ENCODE measurements around the gene DLGAP4. TPM values are rescaled to one million over a fixed set of nuclear protein-coding genes. Genes with fewer than 3 reads are reported as not detected.
A peak's percentile ranks its signal among the peaks of the same experiment; 100 is the strongest.

Gene DLGAP4
- total and polyA plus RNA-seq, 2 of the 8 experiments (the other 6 are each of a cell fraction or from before 2014, with no cell fraction given), result 41.2 to 57.2 TPM

GRCh38 chr20:36491901-36492617 is 185.9 kb downstream of the DLGAP4 start:
- H2BK12ac ChIP-seq (ENCODE audit: low read depth, low read length), result no peak overlapping the region
- H3K56ac ChIP-seq (replicated peaks; ENCODE audit: insufficient read length, low read depth, low read length), result no peak overlapping the region
- no peak overlapping the region for H2BK15ac ChIP-seq (ENCODE audit: low read length)
- ChIA-PET POLR2A (ENCODE audit: partially characterized antibody) (interaction anchor here (0.7 to 1.1 kb wide), 4 partner anchors 14 to 37 kb away, joined by 3 to 4 read pairs (median 3); no protein-coding TSS in a partner anchor), CTCF (ENCODE audit: partially characterized antibody) (interaction anchor here (0.6 to 4.3 kb wide), 25 partner anchors 8 to 354 kb away, joined by 3 to 26 read pairs (median 4); no protein-coding TSS in a partner anchor)
- H2AFZ ChIP-seq (ENCODE audit: low read length), result no peak overlapping the region
- H4K91ac ChIP-seq (replicated peaks; ENCODE audit: insufficient read length, low read length), result no peak overlapping the region
- H4K5ac ChIP-seq (ENCODE audit: insufficient read length, low read depth, low read length), result no peak overlapping the region
- WGBS, 2 experiments (ENCODE audit: extremely low coverage in 1 of 2, insufficient coverage in 1 of 2, insufficient read length in 1 of 2, insufficient replicate concordance in 2 of 2, low coverage in 1 of 2, low lambda C conversion rate in 2 of 2, missing lambda C conversion rate in 1 of 2), result 82% methylated on average over 8 of the region's 8 CpGs; no CpG with 5 or more reads in 1 of the 2 experiments
- no peak overlapping the region for H2BK20ac ChIP-seq (ENCODE audit: low read length)
- no peak overlapping the region for H3K4ac ChIP-seq (replicated peaks; ENCODE audit: insufficient read length, low read depth, low read length)
- no peak overlapping the region for H3K4me3 ChIP-seq (ENCODE audit: extremely low read depth in 1 of 4, insufficient read depth in 2 of 4, low read depth in 3 of 4, low read length in 4 of 4)
- no peaks in the 10 kb centered on the region for H3K27me3 ChIP-seq (replicated peaks in 1 of 4; ENCODE audit: control insufficient read depth in 3 of 4, extremely low read depth in 1 of 4, insufficient read depth in 3 of 4, low read length in 3 of 4)
- no peak for DNase-seq (ENCODE audit: low read depth in 1 of 2, low spot score in 2 of 2)
- H3K4me1 ChIP-seq (replicated peaks in 1 of 4; ENCODE audit: control insufficient read depth in 3 of 4, insufficient read depth in 4 of 4, low read length in 3 of 4), result peaks cover 0 to 3% (median 0%) of the 10 kb centered on the region in 4 experiments; a peak in 2 of 7 replicates
- H4K20me1 ChIP-seq (replicated peaks in 1 of 2; ENCODE audit: control insufficient read depth in 1 of 2, insufficient read depth in 2 of 2, low read length in 2 of 2), result peaks cover 22 to 28% of the 10 kb centered on the region in 2 experiments
- H4K8ac ChIP-seq (ENCODE audit: extremely low read depth, insufficient read depth, low read length), result no peak overlapping the region
- no peaks in the 10 kb centered on the region for H3K9me3 ChIP-seq (ENCODE audit: insufficient read depth in 2 of 2, low read depth in 1 of 2, low read length in 1 of 2)
- H3K4me2 ChIP-seq (ENCODE audit: insufficient read depth in 1 of 2, low read depth in 2 of 2, low read length in 2 of 2), result no peak overlapping the region
- no peak for FAIRE-seq
- no peak overlapping the region for H3K14ac ChIP-seq (ENCODE audit: insufficient read length)
- peaks cover 5 to 9% (median 6%) of the 10 kb centered on the region in 4 experiments; a peak in 7 of 8 replicates for H3K36me3 ChIP-seq (ENCODE audit: control insufficient read depth in 2 of 4, insufficient read depth in 4 of 4, low read length in 3 of 4)
- no peak overlapping the region for H3K18ac ChIP-seq (ENCODE audit: extremely low read depth, low read length)
- H3K79me2 ChIP-seq (ENCODE audit: control insufficient read depth in 1 of 2, insufficient read depth in 2 of 2, low read length in 2 of 2), result peaks cover 0 to 3% of the 10 kb centered on the region in 2 experiments; a peak in 2 of 4 replicates
- no peak overlapping the region for H2BK120ac ChIP-seq (replicated peaks; ENCODE audit: low read depth, low read length)
- no peaks in the 10 kb centered on the region for H3K23me2 ChIP-seq (ENCODE audit: low read depth, low read length)
- H2BK5ac ChIP-seq (ENCODE audit: low read depth, low read length), result peak overlapping the region; percentile 20
- H3K79me1 ChIP-seq (ENCODE audit: low read depth, low read length), result peaks cover 22% of the 10 kb centered on the region; the same call in 1 of the 2 replicates
- H3K27ac ChIP-seq (ENCODE audit: low read depth, low read length), result no peak overlapping the region
- H3K9ac ChIP-seq (replicated peaks in 1 of 4; ENCODE audit: extremely low read depth in 1 of 4, low read depth in 3 of 4, low read length in 3 of 4), result no peak overlapping the region
- peak overlapping the region; percentile 67; the same call in 1 of the 2 replicates for H2AK5ac ChIP-seq (ENCODE audit: low read depth, low read length)
- no peak overlapping the region for H3K23ac ChIP-seq (ENCODE audit: insufficient read length)
- TF ChIP-seq TCF12 (IDR thresholded peaks at IDR 0.05; ENCODE audit: low read depth, low read length), result no peak
- no peak for TF ChIP-seq JUND (IDR thresholded peaks at IDR 0.05; ENCODE audit: low read length)
- TF ChIP-seq TAF7 (optimal IDR thresholded peaks at IDR 0.05; ENCODE audit: borderline replicate concordance, low read depth, low read length), result no peak
- TF ChIP-seq SRF (IDR thresholded peaks at IDR 0.05; ENCODE audit: low read depth, low read length), result no peak
- no peak for TF ChIP-seq SAP30 (IDR thresholded peaks at IDR 0.05; ENCODE audit: insufficient read depth, insufficient replicate concordance, low read length)
- no peak for TF ChIP-seq USF2 (IDR thresholded peaks at IDR 0.05; ENCODE audit: low read length)
- no peak for TF ChIP-seq CHD1 (IDR thresholded peaks at IDR 0.05; ENCODE audit: low read depth, low read length)
- TF ChIP-seq SIX5 (IDR thresholded peaks at IDR 0.05; ENCODE audit: low read depth, low read length), result no peak
- TF ChIP-seq SIN3A (conservative IDR thresholded peaks at IDR 0.05 in 1 of 2, IDR thresholded peaks at IDR 0.05 in 1 of 2; ENCODE audit: low read depth in 1 of 2, low read length in 2 of 2), result no peak
- TF ChIP-seq HDAC6 (IDR thresholded peaks at IDR 0.05; ENCODE audit: low read depth, low read length), result no peak
- TF ChIP-seq ASH2L (IDR thresholded peaks at IDR 0.05; ENCODE audit: low read length), result no peak

All from H1 (cell line).